ENCODE results near the gene DENND1B. TPM values are rescaled to one million over a fixed set of nuclear protein-coding genes. Genes with fewer than 3 reads are reported as not detected.
A peak's percentile ranks its signal among the peaks of the same experiment; 100 is the strongest.
"Not testable (repeated sequence)": the region's sequence is repeated elsewhere in the genome, so short reads cannot be mapped to it uniquely, and the experiment has no call there.

DENND1B gene
- total and polyA plus RNA-seq, 12 donors = 1.5 to 36.3 (median 23.1) TPM

DNA sequence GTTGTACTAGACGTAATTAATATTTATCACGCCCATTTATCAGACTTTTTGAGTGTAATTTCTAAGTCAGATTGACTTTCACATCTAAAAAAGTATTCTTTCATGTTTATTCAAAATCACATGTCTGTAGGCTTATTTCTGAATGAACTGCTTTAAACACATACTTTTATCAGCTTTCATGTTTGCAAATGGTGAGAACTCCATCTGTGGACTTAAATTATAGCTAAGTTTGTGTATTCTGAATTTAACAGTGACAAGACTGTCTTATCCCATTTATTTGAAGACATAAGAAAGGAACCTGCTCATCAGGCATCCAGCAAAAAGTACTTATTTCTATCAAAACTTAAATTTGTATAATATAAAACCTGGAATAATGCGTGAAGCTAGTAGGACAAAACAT, 69.3 kb downstream of the DENND1B start:
- H3K4me1 ChIP-seq = no peaks in the 10 kb centered on the region
- ATAC-seq (no peak), DNase-seq (no peak)
- no peak overlapping the region for H3K4me3 ChIP-seq
- H3K36me3 ChIP-seq = no peaks in the 10 kb centered on the region
- no peak for TF ChIP-seq CTCF (IDR thresholded peaks at IDR 0.05)
- H3K9me3 ChIP-seq = peaks cover 0 to 8% (median 0%) of the 10 kb centered on the region in 11 donors
- 97 to 99% methylated on average over 3 of the region's 3 CpGs for WGBS, 2 donors
- intact Hi-C loops (cut with DNase I) = no loop called here
- H3K27me3 ChIP-seq = no peaks in the 10 kb centered on the region
- H3K27ac ChIP-seq = no peak overlapping the region

DNA sequence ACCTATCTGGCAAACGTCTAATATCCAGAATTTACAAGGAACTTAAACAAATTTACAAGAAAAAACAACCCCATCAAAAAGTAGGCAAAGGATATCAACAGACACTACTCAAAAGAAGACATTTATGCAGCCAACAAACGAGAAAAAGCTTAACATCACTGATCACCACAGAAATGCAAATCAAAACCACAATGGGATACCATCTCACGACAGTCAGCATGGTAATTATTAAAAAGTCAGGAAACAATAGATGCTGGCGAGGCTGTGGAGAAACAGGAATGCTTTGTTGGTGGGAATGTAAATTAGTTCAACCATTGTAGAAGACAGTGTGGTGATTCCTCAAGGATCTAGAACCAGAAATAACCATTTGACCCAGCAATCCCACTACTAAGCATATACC, 74.6 kb downstream of the DENND1B start:
- H3K36me3 ChIP-seq; H3K4me1 ChIP-seq; H3K27ac ChIP-seq; DNase-seq; intact Hi-C loops (cut with DNase I); H3K4me3 ChIP-seq; ATAC-seq; H3K27me3 ChIP-seq: not testable (repeated sequence)
- WGBS, 2 donors = 95 to 97% methylated on average over 4 of the region's 4 CpGs
- peaks cover 0 to 18% (median 0%) of the 10 kb centered on the region in 11 donors for H3K9me3 ChIP-seq

DNA sequence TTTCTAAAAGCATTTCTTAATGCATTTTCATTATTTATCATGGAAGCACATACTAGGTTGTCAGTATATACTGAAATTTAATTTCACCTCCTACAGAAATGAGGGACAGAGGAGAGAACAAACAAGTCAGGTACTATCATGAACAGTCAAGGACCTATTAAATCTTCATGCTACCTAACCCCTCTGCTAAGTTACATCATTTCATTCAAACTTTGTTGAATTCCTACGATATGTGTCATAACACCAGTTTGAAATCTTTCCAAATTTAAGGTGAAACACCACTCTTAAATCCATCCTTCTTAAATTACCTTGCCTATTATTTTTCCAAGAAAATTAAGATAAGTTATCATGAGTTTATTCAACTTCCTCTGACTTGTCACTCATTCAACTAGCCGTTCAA, 78.9 kb downstream of the DENND1B start:
- DNase-seq = no peak
- Histone ChIP-seq H3K4me1 (peaks cover 0 to 17% (median 5%) of the 10 kb centered on the region in 9 donors), H3K27ac (no peak overlapping the region), H3K4me3 (no peak overlapping the region), H3K27me3 (no peaks in the 10 kb centered on the region), H3K36me3 (no peaks in the 10 kb centered on the region), H3K9me3 (peaks cover 0 to 17% (median 0%) of the 10 kb centered on the region in 11 donors)
- no peak for ATAC-seq
- intact Hi-C loops (cut with DNase I) = no loop called here
- 66 to 69% methylated on average over 2 of the region's 2 CpGs for WGBS, 2 donors
- TF ChIP-seq CTCF (IDR thresholded peaks at IDR 0.05) = no peak

DNA sequence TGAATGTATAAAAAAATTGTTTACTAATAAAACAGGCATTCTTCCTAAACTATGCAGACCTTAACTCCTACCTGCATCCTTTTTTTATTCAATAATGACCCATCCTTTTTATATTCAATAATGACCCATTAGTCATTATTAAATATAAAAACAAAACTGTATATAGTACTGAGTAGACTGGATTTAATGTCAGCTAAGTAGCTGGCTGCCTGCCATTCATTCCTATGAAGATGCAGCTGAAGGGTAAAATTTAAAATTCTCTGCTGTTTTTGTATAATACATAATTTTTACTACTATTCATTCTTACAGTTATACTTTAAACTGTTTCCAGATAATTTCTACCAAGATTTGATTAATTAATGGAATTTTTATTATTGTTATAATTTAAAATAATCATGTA, 79.3 kb downstream of the DENND1B start:
- H3K4me3 ChIP-seq = no peak overlapping the region
- intact Hi-C loops (cut with DNase I) = no loop called here
- TF ChIP-seq CTCF (IDR thresholded peaks at IDR 0.05) = no peak

DNA sequence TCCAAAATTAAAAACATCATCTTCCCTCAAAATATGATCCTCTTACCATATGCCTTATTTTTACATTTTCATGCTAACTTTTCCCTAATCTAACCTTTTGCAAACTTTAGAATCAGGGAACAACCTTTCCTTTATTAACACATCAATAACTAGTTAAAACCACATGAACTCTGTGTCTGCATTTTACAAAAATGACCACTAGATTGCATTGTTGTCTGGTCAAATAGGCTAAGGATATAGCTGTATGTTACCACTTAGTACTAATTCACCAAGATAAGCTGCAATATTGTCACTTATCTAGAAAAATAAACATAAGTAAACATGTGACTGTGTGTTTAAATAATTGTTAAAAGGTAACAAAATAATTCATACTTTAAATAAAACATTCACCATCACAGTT, 82.3 kb downstream of the DENND1B start:
- DNase-seq = no peak
- no peak for ATAC-seq
- Histone ChIP-seq H3K27ac (no peak overlapping the region), H3K9me3 (peaks cover 0 to 15% (median 7%) of the 10 kb centered on the region in 11 donors), H3K36me3 (peaks cover 0 to 10% (median 0%) of the 10 kb centered on the region in 9 donors), H3K4me3 (no peak overlapping the region), H3K27me3 (no peaks in the 10 kb centered on the region), H3K4me1 (peaks cover 0 to 17% (median 5%) of the 10 kb centered on the region in 9 donors)
- intact Hi-C loops (cut with DNase I) = no loop called here
- peak in 7 of 9 donors; percentile 8 to 49 (median 24) for TF ChIP-seq CTCF (IDR thresholded peaks at IDR 0.05)

More for the DNA sequence above, 79.3 kb downstream of the DENND1B start:
- Histone ChIP-seq H3K9me3 (peaks cover 0 to 13% (median 0%) of the 10 kb centered on the region in 11 donors), H3K4me1 (peaks cover 0 to 17% (median 5%) of the 10 kb centered on the region in 9 donors), H3K27me3 (no peaks in the 10 kb centered on the region), H3K36me3 (no peaks in the 10 kb centered on the region), H3K27ac (no peak overlapping the region)
- ATAC-seq (no peak), DNase-seq (no peak)

Data from heart right ventricle (tissue), 16 donors.